CD4-positive, alpha-beta memory T cell (primary cell): ENCODE measurements around the gene CRYGA. TPM values are rescaled to one million over a fixed set of nuclear protein-coding genes. Genes with fewer than 3 reads are reported as not detected.
"Not testable (repeated sequence)": the region's sequence is repeated elsewhere in the genome, so short reads cannot be mapped to it uniquely, and the experiment has no call there.

ENCODE experiments used
- CTCF ChIA-PET: fragments of 350-600 bp; sonication (Branson Sonifier 250); formaldehyde crosslinking; loops from one replicate; lab custom pipeline; 2021; ENCODE audit warnings: inconsistent platforms; ENCODE audit not compliant: partially characterized antibody; lab: Charles Lee
- POLR2A ChIA-PET: fragments of 350-600 bp; sonication (Branson Sonifier 250); formaldehyde crosslinking; loops from one replicate; lab custom pipeline; 2021; ENCODE audit not compliant: partially characterized antibody; lab: Charles Lee
- DNase-seq, 5 donors: peaks; one replicate each; pipeline versions ENCODE4 v3.0.0 to v3.0.0-alpha.2; 2020 to 2022; ENCODE audit warnings: mixed read lengths in 1 of 5
- H3K27ac ChIP-seq: one replicate; pipeline ENCODE4 v1.7.0; 2013; ENCODE audit warnings: low read depth, low read length
- H3K27me3 ChIP-seq: 2 replicates; pipeline ENCODE4 v1.7.0; 2013; ENCODE audit warnings: mild to moderate bottlenecking, low read length, moderate library complexity; ENCODE audit not compliant: insufficient read depth
- H3K36me3 ChIP-seq: 2 replicates; pipeline ENCODE4 v1.7.0; 2013; ENCODE audit warnings: mild to moderate bottlenecking, low read length, moderate library complexity; ENCODE audit not compliant: insufficient read depth
- H3K4me1 ChIP-seq: 2 replicates; pipeline ENCODE4 v1.7.0; 2013; ENCODE audit warnings: mild to moderate bottlenecking, low read length, moderate library complexity; ENCODE audit not compliant: insufficient read depth
- H3K4me3 ChIP-seq, 2 donors: one replicate each; pipeline ENCODE4 v1.7.0; 2013; ENCODE audit warnings: low read length in 2 of 2, mild to moderate bottlenecking in 1 of 2
- H3K9me3 ChIP-seq, 2 donors: one replicate each; pipeline ENCODE4 v1.7.0; 2013; ENCODE audit warnings: low read length in 2 of 2, control low read depth in 1 of 2; ENCODE audit not compliant: control insufficient read depth in 1 of 2
- H3K27ac Mint-ChIP-seq, 7 donors: one replicate each; pipeline ENCODE4 v1.8.0; 2020 to 2021; ENCODE audit warnings: mixed read lengths in 7 of 7, mild to moderate bottlenecking in 6 of 7, inconsistent platforms in 3 of 7, moderate library complexity in 3 of 7
- H3K27me3 Mint-ChIP-seq, 2 donors: one replicate each; pipeline ENCODE4 v1.8.0; 2020 to 2021; ENCODE audit warnings: mixed read lengths in 2 of 2
- H3K36me3 Mint-ChIP-seq, 2 donors: one replicate each; pipeline ENCODE4 v1.8.0; 2020 to 2021; ENCODE audit warnings: mixed read lengths in 2 of 2, inconsistent platforms in 1 of 2, mild to moderate bottlenecking in 1 of 2
- H3K4me1 Mint-ChIP-seq, 4 donors: one replicate each; pipeline ENCODE4 v1.8.0; 2020 to 2021; ENCODE audit warnings: mixed read lengths in 4 of 4, mild to moderate bottlenecking in 1 of 4
- H3K4me3 Mint-ChIP-seq, 8 donors: one replicate each; pipeline ENCODE4 v1.8.0; 2020 to 2021; ENCODE audit warnings: mixed read lengths in 8 of 8, mild to moderate bottlenecking in 7 of 8, moderate library complexity in 6 of 8, inconsistent platforms in 3 of 8
- H3K9me3 Mint-ChIP-seq, 8 donors: one replicate each; pipeline ENCODE4 v1.8.0; 2020 to 2021; ENCODE audit warnings: mixed read lengths in 8 of 8, mild to moderate bottlenecking in 5 of 8, inconsistent platforms in 3 of 8, moderate library complexity in 1 of 8
- intact Hi-C: fragments of 100-400 bp; cut with micrococcal nuclease; formaldehyde crosslinking; loops from one replicate; pipeline ENCODE4 v1.15.1; 2023
- polyA plus RNA-seq, 2 donors: library from polyadenylated mRNA; unstranded; fragments of 300-500 nt; fragmentation: Illumina TruSeq; gene quantifications; one replicate each; pipeline ENCODE4 v1.2.3, GENCODE V29; 2021
- total RNA-seq, 2 experiments: library from RNA; stranded (reverse); gene quantifications; one replicate each; pipeline ENCODE4 v1.2.3, GENCODE V29; 2021

The CRYGA gene
- total and polyA plus RNA-seq, 4 experiments from 2014 or later = not detected

DNA sequence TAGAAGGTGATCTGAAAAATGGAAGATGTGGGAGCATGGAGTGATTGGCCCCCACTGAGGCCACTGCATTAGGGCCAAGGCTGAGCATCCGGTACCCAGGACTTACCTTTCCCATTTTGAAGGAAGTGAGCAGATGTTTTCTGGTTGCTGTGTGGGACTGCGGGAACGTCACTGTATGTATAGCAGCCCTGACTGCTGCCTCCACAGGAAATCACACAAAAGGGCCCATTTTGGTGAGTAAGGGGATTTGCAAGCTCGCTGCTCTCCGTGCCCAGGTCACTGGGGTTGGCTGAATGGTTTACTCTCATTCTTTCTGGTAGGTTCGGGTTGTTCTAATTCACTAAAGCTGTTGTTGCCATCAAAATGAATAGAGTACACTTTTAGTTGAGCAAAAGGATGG, 17.4 kb downstream of the CRYGA start, which contains the start of gene CRYGB:
CRYGB (minus strand) TSS at position 153 of the 400 bp plus-strand sequence; CDS start at position 115, 38 bp downstream.
- no peak within 1 kb of the TSS for H3K27ac Mint-ChIP-seq
- no peaks in the 10 kb centered on the region for H3K9me3 ChIP-seq

DNA sequence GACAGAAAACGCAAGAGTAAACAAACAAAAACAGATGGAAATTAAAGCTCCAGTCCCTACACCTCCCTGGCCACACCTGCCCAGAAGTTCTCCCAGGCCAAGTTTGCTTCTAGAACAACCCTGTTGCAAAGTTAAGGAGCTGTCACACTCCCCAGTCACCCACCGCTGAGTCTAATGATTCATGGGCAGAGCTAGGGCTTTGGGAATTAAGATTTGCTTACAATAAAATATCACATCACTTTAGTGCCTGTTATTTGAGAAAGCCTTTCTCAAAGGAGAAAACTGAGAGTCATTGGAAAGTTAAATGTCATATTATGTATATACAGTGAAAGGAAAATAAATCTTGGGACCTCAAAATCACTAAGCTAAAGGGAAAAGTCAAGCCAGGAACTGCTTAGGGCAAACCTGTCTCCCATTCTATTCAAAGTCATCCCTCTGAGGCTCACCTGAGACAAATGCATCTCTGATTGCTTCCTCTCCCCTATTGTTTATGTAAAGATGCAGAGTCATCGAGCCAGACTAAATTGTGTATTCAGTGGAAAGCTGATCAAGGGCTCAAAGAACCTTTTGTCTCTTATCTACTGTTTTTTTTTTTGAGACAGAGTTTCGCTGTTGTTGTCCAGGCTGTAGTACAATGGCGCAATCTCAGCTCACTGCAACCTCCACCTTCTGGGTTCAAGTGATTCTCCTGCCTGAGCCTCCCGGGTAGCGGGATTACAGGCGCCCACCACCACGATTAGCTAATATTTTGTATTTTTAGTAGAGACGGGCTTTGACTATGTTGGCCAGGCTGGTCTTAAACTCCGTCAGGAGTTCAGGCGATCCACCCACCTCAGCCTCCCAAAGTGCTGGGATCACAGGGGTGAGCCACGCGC, 20.2 kb downstream of the CRYGA start:
- H3K4me3 ChIP-seq = no peak overlapping the region
- no peaks in the 10 kb centered on the region for H3K4me1 Mint-ChIP-seq
- H3K4me1 ChIP-seq = no peaks in the 10 kb centered on the region
- ChIA-PET CTCF (interaction anchor here (1.0 to 1.4 kb wide), 2 partner anchors 12 to 33 kb away, joined by 3 read pairs; no protein-coding TSS in a partner anchor), POLR2A (no interaction called here)
- H3K27me3 Mint-ChIP-seq = peaks cover 2 to 7% of the 10 kb centered on the region in 2 donors
- no peak for DNase-seq
- no peaks in the 10 kb centered on the region for H3K36me3 Mint-ChIP-seq
- H3K27me3 ChIP-seq = no peaks in the 10 kb centered on the region
- H3K27ac Mint-ChIP-seq = no peak overlapping the region
- no peaks in the 10 kb centered on the region for H3K36me3 ChIP-seq
- no peak overlapping the region for H3K27ac ChIP-seq
- H3K4me3 Mint-ChIP-seq = no peak overlapping the region
- H3K9me3 ChIP-seq = no peaks in the 10 kb centered on the region
- intact Hi-C loops = no loop called here
- peaks cover 0 to 4% (median 2%) of the 10 kb centered on the region in 8 donors for H3K9me3 Mint-ChIP-seq

More for the DNA sequence above, 17.4 kb downstream of the CRYGA start, which contains the start of gene CRYGB:
- H3K4me1 ChIP-seq = no peaks in the 10 kb centered on the region
- DNase-seq = no peak
- CTCF ChIA-PET = interaction anchor here (1.4 kb wide), 1 partner anchor 9 kb away, joined by 3 read pairs; no protein-coding TSS in a partner anchor
- no peaks in the 10 kb centered on the region for H3K4me1 Mint-ChIP-seq
- H3K4me3 ChIP-seq = no peak within 1 kb of the TSS
- no peak within 1 kb of the TSS for H3K4me3 Mint-ChIP-seq
- POLR2A ChIA-PET = no interaction called here
- H3K27me3 ChIP-seq = no peaks in the 10 kb centered on the region
- H3K27me3 Mint-ChIP-seq = peaks cover 7 to 13% of the 10 kb centered on the region in 2 donors
- H3K36me3 Mint-ChIP-seq = no peaks in the 10 kb centered on the region
- H3K27ac ChIP-seq = no peak within 1 kb of the TSS
- intact Hi-C loops = no loop called here
- H3K36me3 ChIP-seq = no peaks in the 10 kb centered on the region
- peaks cover 0 to 8% (median 5%) of the 10 kb centered on the region in 8 donors for H3K9me3 Mint-ChIP-seq

DNA sequence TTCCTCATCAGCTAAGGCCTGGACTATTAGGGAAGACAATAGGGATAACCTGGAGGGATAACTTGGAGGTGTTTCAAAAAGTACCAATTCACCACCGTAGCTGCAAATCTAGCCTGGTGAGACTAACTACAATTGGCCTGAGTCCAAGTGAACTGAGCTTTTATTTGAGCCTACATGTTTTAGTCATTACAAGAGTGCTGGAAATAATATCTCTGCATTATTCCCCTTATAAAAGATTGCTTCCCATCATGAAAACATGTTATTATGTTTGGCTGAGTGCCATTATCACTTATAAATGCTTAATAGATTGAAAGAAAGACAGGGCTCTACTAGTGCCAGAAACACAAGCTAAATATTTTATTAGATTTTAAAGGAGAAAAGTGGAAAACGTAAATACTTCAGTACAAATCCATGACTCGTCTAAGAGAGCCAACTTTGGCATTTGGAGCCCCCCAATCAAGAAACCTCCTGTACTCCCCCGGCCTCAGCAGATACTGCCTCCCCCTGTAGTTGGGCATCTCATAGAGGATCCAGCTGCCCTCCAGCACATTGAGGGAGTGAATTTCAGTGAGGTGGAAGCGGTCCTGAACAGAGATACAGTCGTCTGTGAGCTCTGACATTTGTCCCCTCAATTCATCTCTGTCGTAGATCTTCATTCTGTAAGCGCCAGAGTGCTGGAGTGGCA, 21.0 kb downstream of the CRYGA start:
- peaks cover 0 to 7% (median 4%) of the 10 kb centered on the region in 8 donors for H3K9me3 Mint-ChIP-seq
- H3K4me1 ChIP-seq = no peaks in the 10 kb centered on the region
- H3K36me3 Mint-ChIP-seq = peaks cover 0 to 3% of the 10 kb centered on the region in 2 donors
- DNase-seq = no peak
- no peaks in the 10 kb centered on the region for H3K36me3 ChIP-seq
- no peaks in the 10 kb centered on the region for H3K4me1 Mint-ChIP-seq
- POLR2A ChIA-PET = no interaction called here
- H3K27me3 Mint-ChIP-seq = peaks cover under 1 to 2% of the 10 kb centered on the region in 2 donors
- no peak overlapping the region for H3K4me3 ChIP-seq
- H3K27ac ChIP-seq = no peak overlapping the region
- CTCF ChIA-PET = interaction anchor here (1.0 to 1.4 kb wide), 3 partner anchors 11 to 33 kb away, joined by 3 read pairs; no protein-coding TSS in a partner anchor
- H3K27ac Mint-ChIP-seq = no peak overlapping the region
- intact Hi-C loops = no loop called here
- H3K9me3 ChIP-seq = no peaks in the 10 kb centered on the region
- H3K27me3 ChIP-seq = no peaks in the 10 kb centered on the region
- no peak overlapping the region for H3K4me3 Mint-ChIP-seq

DNA sequence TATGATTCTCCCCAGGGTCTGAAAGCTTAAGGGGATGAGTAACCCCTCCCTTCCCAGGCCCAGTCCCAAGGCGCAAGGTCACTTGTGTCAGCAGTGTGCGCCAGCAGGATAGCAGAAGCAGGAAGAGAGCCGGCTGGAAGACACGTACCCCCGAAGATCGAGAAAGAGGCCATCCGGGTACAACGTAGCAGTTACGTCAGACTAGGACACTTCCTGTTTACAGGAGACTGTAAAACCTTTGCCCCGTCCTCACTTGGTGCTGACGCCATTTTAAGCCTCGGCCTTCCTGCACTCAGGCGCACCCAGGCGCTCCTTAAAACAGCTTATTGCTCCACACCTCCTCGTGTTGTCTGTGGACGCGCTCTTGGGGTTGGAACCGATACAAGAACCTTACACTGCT, 23.9 kb downstream of the CRYGA start:
- Mint-ChIP-seq H3K9me3 (peaks cover 0 to 8% (median 4%) of the 10 kb centered on the region in 8 donors), H3K27me3 (no peaks in the 10 kb centered on the region), H3K4me3 (no peak overlapping the region), H3K4me1 (peaks cover 0 to 6% (median 1%) of the 10 kb centered on the region in 4 donors), H3K36me3 (peaks cover 0 to 3% of the 10 kb centered on the region in 2 donors), H3K27ac (no peak overlapping the region)
- no peak for DNase-seq
- Histone ChIP-seq H3K4me1 (no peaks in the 10 kb centered on the region), H3K4me3 (no peak overlapping the region), H3K9me3 (no peaks in the 10 kb centered on the region), H3K27ac (no peak overlapping the region), H3K36me3 (no peaks in the 10 kb centered on the region), H3K27me3 (no peaks in the 10 kb centered on the region)
- ChIA-PET CTCF (interaction anchor here (0.6 kb wide), 1 partner anchor 30 kb away, joined by 3 read pairs; no protein-coding TSS in a partner anchor), POLR2A (no interaction called here)
- intact Hi-C loops = no loop called here

DNA sequence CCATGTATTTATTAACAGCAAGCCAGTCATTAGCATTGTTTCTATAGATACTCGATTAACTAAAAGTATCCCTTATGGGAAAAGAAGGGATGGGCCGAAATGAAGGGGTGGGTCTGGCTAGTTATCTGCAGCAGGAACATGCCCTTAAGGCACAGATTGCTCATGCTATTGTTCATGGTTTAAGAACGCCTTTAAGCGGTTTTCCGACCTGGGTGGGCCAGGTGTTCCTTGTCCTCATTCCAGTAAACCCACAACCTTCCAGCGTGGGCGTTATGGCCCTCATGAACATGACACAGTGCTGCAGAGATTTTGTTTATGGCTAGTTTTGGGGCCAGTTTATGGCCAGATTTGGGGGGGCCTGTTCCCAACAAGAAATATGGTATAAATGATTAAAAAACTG, 25.1 kb downstream of the CRYGA start:
- intact Hi-C loops, H3K36me3 Mint-ChIP-seq, DNase-seq: not testable (repeated sequence)

DNA sequence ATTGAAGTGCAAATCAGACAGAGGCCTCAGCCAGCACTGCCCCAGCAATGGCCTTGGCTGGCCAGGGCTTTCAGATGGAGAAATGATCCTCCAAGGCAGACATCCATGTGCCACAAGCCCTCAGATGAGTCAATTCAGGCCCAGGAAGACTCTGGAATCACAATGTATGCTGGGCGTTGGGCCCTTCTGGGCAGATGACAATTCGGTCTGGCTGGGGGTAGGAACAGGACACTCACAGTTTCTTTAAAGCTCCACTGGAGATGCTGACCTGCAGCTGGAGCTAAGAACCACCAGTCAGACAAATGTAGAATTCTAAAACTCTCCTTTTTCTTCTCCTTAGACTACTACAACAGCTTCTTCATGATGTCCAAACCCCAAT, 26.7 kb downstream of the CRYGA start:
- Mint-ChIP-seq H3K36me3 (peaks cover 0 to 3% of the 10 kb centered on the region in 2 donors), H3K27me3 (no peaks in the 10 kb centered on the region), H3K4me3 (no peak overlapping the region), H3K4me1 (peaks cover 0 to 6% (median 1%) of the 10 kb centered on the region in 4 donors), H3K9me3 (peaks cover 0 to 8% (median 4%) of the 10 kb centered on the region in 8 donors), H3K27ac (no peak overlapping the region)
- Histone ChIP-seq H3K36me3 (no peaks in the 10 kb centered on the region), H3K4me3 (no peak overlapping the region), H3K4me1 (no peaks in the 10 kb centered on the region), H3K27ac (no peak overlapping the region), H3K9me3 (no peaks in the 10 kb centered on the region), H3K27me3 (no peaks in the 10 kb centered on the region)
- intact Hi-C loops = no loop called here
- POLR2A ChIA-PET = no interaction called here
- DNase-seq = no peak
- CTCF ChIA-PET = interaction anchor here (1.7 kb wide), 1 partner anchor 10 kb away, joined by 3 read pairs; the partner anchor contains the start of gene CRYGB

More for the DNA sequence above, 25.1 kb downstream of the CRYGA start:
- H3K36me3 ChIP-seq, H3K4me1 Mint-ChIP-seq, H3K27ac Mint-ChIP-seq, POLR2A ChIA-PET, H3K4me1 ChIP-seq, H3K4me3 Mint-ChIP-seq, H3K27ac ChIP-seq, CTCF ChIA-PET, H3K9me3 Mint-ChIP-seq, H3K27me3 ChIP-seq, H3K9me3 ChIP-seq, H3K4me3 ChIP-seq, H3K27me3 Mint-ChIP-seq: not testable (repeated sequence)
